HG03457 (cell line): Measurements from ENCODE around the gene OPRM1.
"Not testable (repeated sequence)": the region's sequence is repeated elsewhere in the genome, so short reads cannot be mapped to it uniquely, and the experiment has no call there.

Experiments used
- ATAC-seq: cut with Tn5 transposase; IDR thresholded peaks from one replicate; pipeline ENCODE4 v1.9.1; 2021; ENCODE audit warnings: moderate number of reproducible peaks; ENCODE audit not compliant: unreplicated experiment

Gene OPRM1

GRCh38 chr6:154234019-154234772 lies 195.2 kb downstream of the OPRM1 start:
- peak; percentile 46 for ATAC-seq

GRCh38 chr6:154236646-154237301 lies 197.7 kb downstream of the OPRM1 start:
- ATAC-seq: no peak

- no peak for ATAC-seq
Measured at GRCh38 chr6:154238831-154239230, 199.8 kb downstream of the OPRM1 start.

GRCh38 chr6:154239392-154239791 lies 200.4 kb downstream of the OPRM1 start:
- ATAC-seq: no peak

GRCh38 chr6:154241061-154241460 lies 202.0 kb downstream of the OPRM1 start:
- ATAC-seq: not testable (repeated sequence)

- no peak for ATAC-seq
Measured at GRCh38 chr6:154241581-154241980, 202.5 kb downstream of the OPRM1 start.

GRCh38 chr6:154242617-154243357 lies 203.7 kb downstream of the OPRM1 start:
- no peak for ATAC-seq

GRCh38 chr6:154243793-154244750 lies 205.0 kb downstream of the OPRM1 start:
- no peak for ATAC-seq

- ATAC-seq: no peak
Measured at GRCh38 chr6:154245506-154245905, 206.5 kb downstream of the OPRM1 start.

- ATAC-seq: no peak
Measured at GRCh38 chr6:154246723-154247118, 207.7 kb downstream of the OPRM1 start.

- peak; percentile 24 for ATAC-seq
Measured at GRCh38 chr6:154247119-154247861, 208.2 kb downstream of the OPRM1 start.

GRCh38 chr6:154249499-154250298 lies 210.7 kb downstream of the OPRM1 start:
- ATAC-seq: peak; percentile 54

- no peak for ATAC-seq
Measured at GRCh38 chr6:154251116-154251515, 212.1 kb downstream of the OPRM1 start.

GRCh38 chr6:154252678-154253077 lies 213.6 kb downstream of the OPRM1 start:
- ATAC-seq: no peak

GRCh38 chr6:154257067-154257466 lies 218.0 kb downstream of the OPRM1 start:
- no peak for ATAC-seq

GRCh38 chr6:154258064-154258757 lies 219.2 kb downstream of the OPRM1 start:
- peak; percentile 77 for ATAC-seq

- no peak for ATAC-seq
Measured at GRCh38 chr6:154261688-154262397, 222.8 kb downstream of the OPRM1 start.

GRCh38 chr6:154266560-154267099 lies 227.6 kb downstream of the OPRM1 start:
- ATAC-seq: no peak
